ENCODE results near the gene CYP3A5.
"Not testable (repeated sequence)": the region's sequence is repeated elsewhere in the genome, so short reads cannot be mapped to it uniquely, and the experiment has no call there.

CYP3A5 gene

GRCh38 chr7:99679400-99680191 is at the start of gene CYP3A5:
Gene CYP3A5 (minus strand): TSS chr7:99679996. CDS start chr7:99679896, 100 bp downstream.
- no peak for DNase-seq (ENCODE audit: low read depth in 2 of 2)

GRCh38 chr7:99728615-99729014 is 48.8 kb upstream of the CYP3A5 start:
- no peak for DNase-seq (ENCODE audit: low read depth in 2 of 2)

DNA sequence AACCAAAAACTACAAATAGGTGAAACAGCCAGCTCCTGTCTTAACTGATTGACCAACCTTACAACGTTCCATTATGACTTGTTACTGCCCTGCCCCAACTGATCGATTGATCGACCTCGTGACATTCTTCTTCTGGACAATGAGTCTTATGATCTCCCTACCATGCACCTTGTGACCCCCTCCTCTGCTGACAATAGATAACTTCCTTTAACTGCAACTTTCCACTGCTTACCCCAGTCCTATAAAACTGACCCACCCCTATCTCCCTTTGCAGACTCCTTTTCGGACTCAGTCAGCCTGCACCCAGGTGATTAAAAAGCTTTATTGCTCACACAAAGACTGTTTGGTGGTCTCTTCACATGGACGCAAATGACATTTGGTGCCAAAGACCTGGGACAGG is 43.4 kb upstream of the CYP3A5 start:
- DNase-seq (ENCODE audit: low read depth in 2 of 2) = not testable (repeated sequence)

GRCh38 chr7:99720800-99721595 is 41.2 kb upstream of the CYP3A5 start:
- no peak for DNase-seq (ENCODE audit: low read depth in 2 of 2)

- DNase-seq (ENCODE audit: low read depth in 2 of 2) = no peak
Observed at GRCh38 chr7:99719996-99720769, 40.4 kb upstream of the CYP3A5 start.

GRCh38 chr7:99713995-99714570 is 34.3 kb upstream of the CYP3A5 start:
- DNase-seq (ENCODE audit: low read depth in 2 of 2) = no peak

DNA sequence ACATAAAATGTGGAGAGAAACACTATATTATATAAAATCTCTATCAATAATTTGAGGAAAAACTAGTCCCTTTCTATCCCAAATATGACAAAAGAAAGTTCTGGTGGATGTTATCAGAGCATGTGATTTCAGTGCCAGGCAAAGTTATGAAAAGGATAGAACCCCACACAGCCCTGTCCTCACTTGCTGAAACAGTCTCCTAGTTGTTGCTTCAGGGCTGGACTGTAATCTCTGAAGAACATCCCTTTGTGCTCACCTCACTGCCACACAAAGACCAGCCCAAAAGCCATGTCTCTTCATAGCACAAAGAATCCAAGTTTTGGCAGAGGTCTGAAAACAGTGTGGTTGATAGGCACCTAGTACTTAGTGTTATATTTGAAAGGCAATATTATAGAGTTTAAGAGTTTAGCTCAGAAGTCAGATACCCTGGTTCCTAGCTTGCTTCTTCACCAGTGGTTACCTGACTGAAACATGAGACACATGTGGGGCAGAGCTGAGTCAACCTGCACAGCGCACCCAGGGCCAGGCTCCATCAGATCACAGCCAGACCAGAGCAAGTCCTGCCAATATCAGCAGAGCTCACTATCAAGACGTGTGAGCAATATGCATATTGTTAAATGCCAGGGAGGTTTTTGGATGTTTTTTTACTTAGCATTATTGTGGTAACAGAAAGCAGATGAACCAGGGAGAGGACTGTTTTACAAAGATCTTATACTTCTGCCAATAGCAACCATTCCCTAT is 30.2 kb upstream of the CYP3A5 start:
- no peak for DNase-seq (ENCODE audit: low read depth in 2 of 2)

DNA sequence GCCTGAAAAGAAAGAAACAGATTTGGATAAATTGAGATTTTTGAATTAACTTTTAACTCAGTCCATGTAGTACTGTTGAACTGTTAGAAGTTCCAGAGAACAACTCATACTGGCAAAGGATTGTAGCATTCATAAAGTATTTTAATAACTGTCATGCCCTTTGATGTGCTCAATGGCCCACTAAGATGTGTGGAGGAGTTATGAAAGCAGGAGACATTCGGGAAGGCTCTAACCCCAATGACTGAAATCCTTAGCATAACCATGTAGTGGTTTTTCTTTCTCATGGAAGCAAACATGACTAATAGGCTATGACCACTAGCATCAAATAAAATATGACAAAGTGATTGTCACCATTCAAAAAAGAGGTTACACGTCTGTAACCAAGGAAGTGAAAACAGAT is 29.5 kb upstream of the CYP3A5 start:
- DNase-seq (ENCODE audit: low read depth in 2 of 2) = no peak

- no peak for DNase-seq (ENCODE audit: low read depth in 2 of 2)
Observed at GRCh38 chr7:99707096-99707495, 27.3 kb upstream of the CYP3A5 start.

GRCh38 chr7:99699946-99700345 is 20.1 kb upstream of the CYP3A5 start:
- DNase-seq (ENCODE audit: low read depth in 2 of 2) = no peak

DNA sequence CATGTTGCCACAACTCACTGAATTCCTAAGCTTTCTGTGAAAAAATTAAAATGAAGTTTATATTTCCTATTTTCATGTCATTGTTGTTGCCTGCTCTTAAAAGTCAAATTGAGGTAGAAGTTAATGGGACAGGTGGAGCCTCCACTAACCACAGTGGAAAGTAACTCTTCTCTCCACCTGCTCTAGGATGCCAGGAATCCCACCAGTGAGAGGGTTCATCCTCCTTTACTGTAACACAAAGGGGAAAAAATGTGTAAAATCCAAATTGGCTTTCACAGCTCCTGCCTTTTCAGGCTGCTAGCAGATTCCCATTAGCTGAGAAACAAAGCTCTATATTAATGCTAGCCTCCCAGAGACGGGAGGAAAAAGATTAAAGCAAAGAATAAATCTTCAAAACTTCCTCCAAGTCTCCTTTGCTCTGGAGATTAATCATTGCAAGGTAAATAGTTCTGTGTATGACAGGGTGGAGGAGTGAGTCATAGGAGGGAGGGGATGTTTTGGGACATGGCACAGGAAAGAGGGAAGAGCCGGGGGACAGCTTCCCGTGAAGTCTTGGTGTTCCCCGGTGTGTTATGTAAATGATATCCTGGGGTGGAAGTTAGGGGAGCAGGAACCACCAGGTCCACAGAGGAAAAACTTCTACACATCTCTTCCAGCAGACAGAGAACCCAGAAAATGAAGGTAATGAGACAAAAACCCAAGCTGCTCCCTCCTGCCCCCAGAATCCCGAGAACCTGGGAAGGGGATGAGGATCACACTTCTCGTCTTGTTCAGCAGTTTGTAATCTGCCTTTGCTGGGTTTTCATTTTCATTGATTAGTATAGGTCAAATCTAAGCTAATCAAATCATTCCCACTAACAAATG is 19.3 kb upstream of the CYP3A5 start:
- not testable (repeated sequence) for DNase-seq (ENCODE audit: low read depth in 2 of 2)

DNA sequence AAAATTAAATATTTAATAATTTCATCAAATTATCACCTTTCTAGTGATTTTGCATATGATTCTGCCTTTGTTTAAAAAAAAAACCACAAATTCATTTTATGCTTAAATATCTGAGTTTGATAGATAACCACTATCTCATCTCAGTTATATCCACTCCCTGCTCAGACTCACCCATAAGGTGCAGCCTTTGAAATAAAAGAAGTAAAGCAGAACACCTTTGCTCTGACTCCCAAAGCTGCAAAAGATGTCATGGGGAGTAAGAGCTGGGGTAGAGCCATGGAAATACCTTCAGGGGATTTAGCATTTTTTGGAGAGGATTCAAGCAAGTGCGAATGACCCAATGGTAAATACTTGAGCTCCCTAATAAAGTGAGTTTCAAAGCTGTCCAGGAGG is 15.1 kb upstream of the CYP3A5 start:
- DNase-seq (ENCODE audit: low read depth in 2 of 2) = no peak

DNA sequence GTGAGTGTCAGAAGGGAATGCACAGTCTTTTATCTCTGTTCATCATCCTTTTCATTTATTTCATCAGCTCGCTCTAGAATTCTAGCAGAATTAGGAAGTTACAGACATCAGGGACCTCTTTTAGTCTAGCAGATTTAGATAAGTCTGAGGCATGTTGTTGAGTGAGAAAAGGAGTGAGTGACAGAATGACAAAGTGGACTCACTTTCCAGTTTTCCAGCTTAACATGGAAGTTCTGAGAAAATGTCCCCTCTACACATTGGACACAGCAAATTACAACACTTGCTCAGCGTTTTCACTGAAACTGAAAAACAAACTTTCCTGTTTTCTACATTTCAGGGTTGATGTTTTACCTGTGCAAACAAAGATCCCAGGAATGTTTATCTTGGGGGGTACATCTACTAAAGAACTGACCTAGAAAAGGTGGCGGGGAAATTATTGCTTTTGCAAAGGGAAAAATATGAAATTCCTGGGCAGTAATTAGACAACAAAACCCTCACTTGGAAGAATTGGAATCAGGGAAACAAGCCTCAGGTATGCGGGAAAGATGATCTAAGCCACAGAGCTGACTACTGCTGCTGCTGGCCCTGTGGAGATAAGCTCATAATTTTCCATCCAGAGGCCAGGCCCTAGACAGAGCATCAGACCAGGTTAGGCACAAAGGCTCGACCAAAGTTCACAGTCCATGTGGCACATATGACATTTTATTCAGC is 14.6 kb upstream of the CYP3A5 start:
- no peak for DNase-seq (ENCODE audit: low read depth in 2 of 2)

DNA sequence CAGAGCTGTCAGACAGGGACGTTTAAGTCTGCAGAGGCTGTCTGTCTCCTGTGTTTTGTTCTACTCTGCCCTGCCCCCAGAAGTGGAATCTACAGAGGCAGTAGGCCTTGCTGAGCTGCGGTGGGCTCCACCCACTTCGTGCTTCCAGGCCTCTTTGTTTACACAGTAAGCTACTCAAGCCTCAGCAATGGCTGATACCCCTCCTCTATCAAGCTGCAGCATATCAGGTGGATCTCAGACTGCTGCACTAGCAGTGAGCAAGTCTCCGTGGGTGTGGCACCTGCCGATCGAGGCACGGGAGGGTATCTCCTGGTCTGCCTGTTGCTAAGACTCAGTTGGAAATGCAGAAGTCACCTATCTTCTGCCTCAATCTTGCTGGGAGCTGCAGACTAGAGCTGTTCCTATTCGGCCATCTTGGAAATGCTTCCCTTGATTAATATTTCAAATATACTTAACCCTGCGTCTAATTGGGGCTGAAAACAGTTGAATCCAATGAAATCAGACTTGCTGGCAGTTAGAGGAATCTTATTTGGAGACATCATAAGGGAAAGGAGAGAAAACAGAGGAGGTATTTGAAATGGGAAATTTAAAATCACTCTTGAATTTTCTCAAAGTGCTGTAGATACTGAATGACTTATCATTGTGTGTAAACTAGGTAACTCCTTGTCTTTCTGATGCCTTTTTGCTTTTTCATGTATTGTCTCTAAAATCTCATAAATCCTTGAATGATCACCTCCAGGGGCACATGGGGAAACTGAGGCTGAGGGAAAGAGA is 13.8 kb upstream of the CYP3A5 start:
- no peak for DNase-seq (ENCODE audit: low read depth in 2 of 2)

DNA sequence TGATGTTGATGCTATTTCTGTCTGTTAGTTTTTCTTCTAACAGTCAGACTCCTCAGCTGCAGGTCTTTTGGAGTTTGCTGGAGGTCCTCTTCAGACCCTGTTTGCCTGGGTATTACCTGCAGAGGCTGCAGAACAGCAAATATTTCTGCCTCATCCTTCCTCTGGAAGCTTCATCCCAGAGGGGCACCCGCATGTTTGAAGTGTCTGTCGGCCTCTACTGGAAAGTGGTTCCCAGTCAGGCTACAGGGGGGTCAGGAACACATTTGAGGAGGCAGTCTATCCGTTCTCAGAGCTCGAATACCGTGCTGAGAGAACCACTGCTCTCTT is 13.3 kb upstream of the CYP3A5 start:
- DNase-seq (ENCODE audit: low read depth in 2 of 2) = no peak

- DNase-seq (ENCODE audit: low read depth in 2 of 2) = not testable (repeated sequence)
Observed at GRCh38 chr7:99692563-99692962, 12.8 kb upstream of the CYP3A5 start.

DNA sequence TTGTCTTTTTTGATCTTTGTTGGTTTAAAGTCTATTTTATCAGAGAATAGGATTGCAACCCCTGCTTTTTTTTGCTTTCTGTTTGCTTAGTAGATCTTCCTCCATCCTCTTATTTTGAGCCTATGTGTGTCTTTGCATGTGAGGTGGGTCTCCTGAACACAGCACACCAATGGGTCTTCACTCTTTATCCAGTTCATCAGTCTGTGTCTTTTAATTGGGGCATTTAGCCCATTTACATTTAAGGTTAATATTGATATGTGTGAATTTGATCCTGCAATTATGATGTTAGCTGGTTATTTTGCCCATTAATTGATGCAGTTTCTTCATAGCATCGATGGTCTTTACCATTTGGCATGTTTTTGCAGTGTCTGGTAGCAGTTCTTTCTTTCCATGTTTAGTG is 11.9 kb upstream of the CYP3A5 start:
- not testable (repeated sequence) for DNase-seq (ENCODE audit: low read depth in 2 of 2)

DNA sequence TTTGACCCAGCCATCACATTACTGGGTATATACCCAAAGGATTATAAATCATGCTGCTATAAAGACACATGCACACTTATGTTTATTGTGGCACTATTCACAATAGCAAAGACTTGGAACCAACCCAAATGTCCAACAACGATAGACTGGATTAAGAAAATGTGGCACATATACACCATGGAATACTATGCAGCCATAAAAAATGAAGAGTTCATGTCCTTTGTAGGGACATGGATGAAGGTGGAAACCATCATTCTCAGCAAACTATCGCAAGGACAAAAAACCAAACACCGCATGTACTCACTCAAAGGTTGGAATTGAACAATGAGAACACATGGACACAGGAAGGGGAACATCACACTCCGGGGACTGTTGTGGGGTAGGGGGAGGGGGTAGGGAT is 11.1 kb upstream of the CYP3A5 start:
- not testable (repeated sequence) for DNase-seq (ENCODE audit: low read depth in 2 of 2)
